Astrocyte (in vitro differentiated cells and primary cell): ENCODE results near the gene PIGT. TPM values are rescaled to one million over a fixed set of nuclear protein-coding genes. Genes with fewer than 3 reads are reported as not detected.

Experiments
- DNase-seq: peaks from one replicate; pipeline ENCODE4 v3.0.0-alpha.2; 2010; ENCODE audit warnings: low read depth
- FAIRE-seq: peaks from 2 replicates; lab custom pipeline; 2011; peaks lifted over from hg19 to GRCh38; lab: Jason Lieb, UNC
- H2AFZ ChIP-seq: 2 replicates; pipeline ENCODE4 v1.6.0; 2012; ENCODE audit warnings: low read depth, low read length, inconsistent platforms
- H3K27ac ChIP-seq: 2 replicates; pipeline ENCODE4 v1.5.1; 2011; ENCODE audit warnings: low read depth, low read length, inconsistent platforms
- H3K27me3 ChIP-seq: 2 replicates; pipeline ENCODE4 v1.6.0; 2011; ENCODE audit warnings: low read length, inconsistent platforms; ENCODE audit not compliant: insufficient read depth
- H3K36me3 ChIP-seq: 2 replicates; pipeline ENCODE4 v1.5.1; 2011; ENCODE audit warnings: low read length, inconsistent platforms; ENCODE audit not compliant: insufficient read depth
- H3K4me1 ChIP-seq: 2 replicates; pipeline ENCODE4 v1.5.1; 2011; ENCODE audit warnings: low read length, inconsistent platforms; ENCODE audit not compliant: insufficient read depth
- H3K4me2 ChIP-seq: 2 replicates; pipeline ENCODE4 v1.6.0; 2012; ENCODE audit warnings: low read length, inconsistent platforms
- H3K4me3 ChIP-seq: 2 replicates; pipeline ENCODE4 v1.5.1; 2011; ENCODE audit warnings: low read depth, mild to moderate bottlenecking, low read length, inconsistent platforms; ENCODE audit not compliant: insufficient read depth
- H3K79me2 ChIP-seq: 2 replicates; pipeline ENCODE4 v1.6.0; 2012; ENCODE audit warnings: mild to moderate bottlenecking, low read length, inconsistent platforms; ENCODE audit not compliant: insufficient read depth
- H3K9ac ChIP-seq: 2 replicates; pipeline ENCODE4 v1.6.0; 2012; ENCODE audit warnings: mild to moderate bottlenecking, low read length, inconsistent platforms
- H3K9me3 ChIP-seq: 2 replicates; pipeline ENCODE4 v1.5.1; 2012; ENCODE audit warnings: low read depth, mild to moderate bottlenecking, low read length, inconsistent platforms; ENCODE audit not compliant: insufficient read depth
- H4K20me1 ChIP-seq: 2 replicates; pipeline ENCODE4 v1.6.0; 2012; ENCODE audit warnings: low read length, inconsistent platforms; ENCODE audit not compliant: insufficient read depth
- H3K27ac Mint-ChIP-seq: one replicate; pipeline ENCODE4 v1.8.0; 2021; ENCODE audit warnings: mild to moderate bottlenecking, mixed read lengths; ENCODE audit not compliant: unreplicated experiment
- H3K27me3 Mint-ChIP-seq: one replicate; pipeline ENCODE4 v1.8.0; 2021; ENCODE audit warnings: low read depth, mixed read lengths; ENCODE audit not compliant: unreplicated experiment
- H3K36me3 Mint-ChIP-seq: one replicate; pipeline ENCODE4 v1.8.0; 2021; ENCODE audit warnings: low read depth, mixed read lengths; ENCODE audit not compliant: unreplicated experiment
- H3K4me1 Mint-ChIP-seq: one replicate; pipeline ENCODE4 v1.8.0; 2021; ENCODE audit warnings: low read depth, mixed read lengths; ENCODE audit not compliant: unreplicated experiment
- H3K4me3 Mint-ChIP-seq: one replicate; pipeline ENCODE4 v1.8.0; 2021; ENCODE audit warnings: mild to moderate bottlenecking, moderate library complexity, mixed read lengths; ENCODE audit not compliant: unreplicated experiment
- H3K9me3 Mint-ChIP-seq: one replicate; pipeline ENCODE4 v1.8.0; 2021; ENCODE audit warnings: mild to moderate bottlenecking, mixed read lengths; ENCODE audit not compliant: unreplicated experiment
- EZH2 ChIP-seq: IDR thresholded peaks from 2 replicates; pipeline ENCODE4 v1.6.1; 2012; ENCODE audit warnings: mild to moderate bottlenecking, low read length, inconsistent platforms; ENCODE audit not compliant: insufficient read depth
- total RNA-seq: library from RNA; stranded (reverse); gene quantifications from 2 replicates; pipeline ENCODE4 v1.2.1, GENCODE V29; 2021
- TF ChIP-seq, protein P1 (sequence below): IDR thresholded peaks from 2 replicates; pipeline ENCODE4 v1.5.1; 2011; ENCODE audit warnings: low read depth, mild to moderate bottlenecking, inconsistent platforms, low read length, moderate library complexity; ENCODE audit not compliant: insufficient read depth

The PIGT gene
- total RNA-seq, 1 donor from 2014 or later = 83.7 TPM

DNA sequence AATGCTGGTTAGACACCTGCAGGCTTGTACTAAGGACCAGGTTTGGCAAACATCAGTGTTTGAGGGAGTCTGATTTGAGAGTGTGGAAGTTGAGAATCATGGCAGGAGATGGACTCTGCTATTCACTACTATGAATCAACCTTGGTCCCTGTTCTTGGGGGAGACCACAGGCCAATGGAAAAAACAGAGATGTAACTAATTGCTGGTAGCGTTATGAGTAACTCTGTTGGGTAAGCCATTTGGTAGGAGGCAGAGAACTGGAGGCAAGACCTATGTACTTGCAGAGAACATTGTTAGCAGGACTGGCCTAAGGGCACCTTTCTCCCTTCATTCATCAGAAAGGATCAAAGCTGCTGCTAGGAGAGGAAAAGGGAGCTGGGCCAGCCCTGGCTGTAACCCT lies 45.3 kb downstream of the PIGT start:
- Histone ChIP-seq H3K36me3 (no peaks in the 10 kb centered on the region), H3K27ac (no peak overlapping the region), H2AFZ (no peak overlapping the region), H3K9ac (no peak overlapping the region), H3K79me2 (no peaks in the 10 kb centered on the region), H3K4me1 (no peaks in the 10 kb centered on the region), H3K27me3 (peaks cover 40% of the 10 kb centered on the region), H4K20me1 (no peaks in the 10 kb centered on the region), H3K4me2 (no peak overlapping the region), H3K4me3 (no peak overlapping the region), H3K9me3 (no peaks in the 10 kb centered on the region)
- TF ChIP-seq, protein P1, sequence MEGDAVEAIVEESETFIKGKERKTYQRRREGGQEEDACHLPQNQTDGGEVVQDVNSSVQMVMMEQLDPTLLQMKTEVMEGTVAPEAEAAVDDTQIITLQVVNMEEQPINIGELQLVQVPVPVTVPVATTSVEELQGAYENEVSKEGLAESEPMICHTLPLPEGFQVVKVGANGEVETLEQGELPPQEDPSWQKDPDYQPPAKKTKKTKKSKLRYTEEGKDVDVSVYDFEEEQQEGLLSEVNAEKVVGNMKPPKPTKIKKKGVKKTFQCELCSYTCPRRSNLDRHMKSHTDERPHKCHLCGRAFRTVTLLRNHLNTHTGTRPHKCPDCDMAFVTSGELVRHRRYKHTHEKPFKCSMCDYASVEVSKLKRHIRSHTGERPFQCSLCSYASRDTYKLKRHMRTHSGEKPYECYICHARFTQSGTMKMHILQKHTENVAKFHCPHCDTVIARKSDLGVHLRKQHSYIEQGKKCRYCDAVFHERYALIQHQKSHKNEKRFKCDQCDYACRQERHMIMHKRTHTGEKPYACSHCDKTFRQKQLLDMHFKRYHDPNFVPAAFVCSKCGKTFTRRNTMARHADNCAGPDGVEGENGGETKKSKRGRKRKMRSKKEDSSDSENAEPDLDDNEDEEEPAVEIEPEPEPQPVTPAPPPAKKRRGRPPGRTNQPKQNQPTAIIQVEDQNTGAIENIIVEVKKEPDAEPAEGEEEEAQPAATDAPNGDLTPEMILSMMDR = no peak
- H3K4me3 Mint-ChIP-seq = no peak overlapping the region
- FAIRE-seq = no peak
- DNase-seq = no peak
- H3K4me1 Mint-ChIP-seq = no peaks in the 10 kb centered on the region
- no peaks in the 10 kb centered on the region for H3K9me3 Mint-ChIP-seq
- H3K27me3 Mint-ChIP-seq = peaks cover 12% of the 10 kb centered on the region
- H3K27ac Mint-ChIP-seq = no peak overlapping the region
- no peaks in the 10 kb centered on the region for H3K36me3 Mint-ChIP-seq

DNA sequence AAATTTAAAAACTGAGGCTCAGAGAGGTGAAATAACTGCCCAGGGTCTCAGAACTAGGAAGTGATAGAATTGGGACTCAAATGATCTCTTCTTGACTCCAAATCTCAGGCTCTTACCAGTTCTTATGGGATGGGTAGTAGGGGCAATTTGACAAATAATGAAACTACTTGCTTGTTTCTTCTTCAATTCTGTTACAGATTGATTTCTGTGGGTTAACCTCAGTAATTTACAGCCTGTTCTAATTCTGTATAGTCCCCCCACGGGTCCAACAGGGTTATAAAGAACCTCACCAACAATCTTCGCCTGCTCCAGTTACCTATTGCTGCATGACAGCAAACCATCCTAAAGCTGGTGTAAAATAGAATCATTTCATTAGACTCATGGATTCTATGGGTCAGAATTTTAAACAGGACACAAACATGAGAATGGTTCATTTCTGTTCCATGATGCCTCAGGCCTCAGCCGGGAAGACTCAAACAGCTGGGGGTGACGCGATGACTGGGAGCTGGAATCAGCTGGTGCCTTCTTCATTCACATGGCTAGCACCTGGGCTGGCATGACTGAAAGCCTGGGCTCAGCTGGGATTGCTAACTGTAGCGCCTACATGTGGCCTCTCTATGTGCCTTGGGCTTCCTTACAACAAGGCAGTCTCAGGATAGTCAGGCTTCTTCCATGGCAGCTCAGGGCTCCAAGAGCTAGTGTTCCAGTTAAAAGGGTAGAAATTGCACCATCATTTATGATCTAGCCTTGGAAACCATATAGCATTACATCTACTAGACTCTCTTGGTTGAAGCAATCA lies 47.0 kb downstream of the PIGT start:
- no peaks in the 10 kb centered on the region for H3K36me3 ChIP-seq
- no peaks in the 10 kb centered on the region for H3K79me2 ChIP-seq
- H3K4me3 ChIP-seq = no peak overlapping the region
- no peaks in the 10 kb centered on the region for H3K36me3 Mint-ChIP-seq
- no peaks in the 10 kb centered on the region for H3K4me1 Mint-ChIP-seq
- no peak overlapping the region for H3K27ac Mint-ChIP-seq
- H4K20me1 ChIP-seq = no peaks in the 10 kb centered on the region
- no peaks in the 10 kb centered on the region for H3K4me1 ChIP-seq
- no peaks in the 10 kb centered on the region for H3K9me3 ChIP-seq
- no peaks in the 10 kb centered on the region for H3K9me3 Mint-ChIP-seq
- TF ChIP-seq, protein P1 = no peak
- TF ChIP-seq EZH2 = no peak
- no peak overlapping the region for H3K27ac ChIP-seq
- H3K4me2 ChIP-seq = no peak overlapping the region
- peaks cover 13% of the 10 kb centered on the region for H3K27me3 Mint-ChIP-seq
- no peak for FAIRE-seq
- H3K4me3 Mint-ChIP-seq = no peak overlapping the region
- no peak overlapping the region for H2AFZ ChIP-seq
- no peak for DNase-seq
- no peak overlapping the region for H3K9ac ChIP-seq
- peaks cover 48% of the 10 kb centered on the region for H3K27me3 ChIP-seq

DNA sequence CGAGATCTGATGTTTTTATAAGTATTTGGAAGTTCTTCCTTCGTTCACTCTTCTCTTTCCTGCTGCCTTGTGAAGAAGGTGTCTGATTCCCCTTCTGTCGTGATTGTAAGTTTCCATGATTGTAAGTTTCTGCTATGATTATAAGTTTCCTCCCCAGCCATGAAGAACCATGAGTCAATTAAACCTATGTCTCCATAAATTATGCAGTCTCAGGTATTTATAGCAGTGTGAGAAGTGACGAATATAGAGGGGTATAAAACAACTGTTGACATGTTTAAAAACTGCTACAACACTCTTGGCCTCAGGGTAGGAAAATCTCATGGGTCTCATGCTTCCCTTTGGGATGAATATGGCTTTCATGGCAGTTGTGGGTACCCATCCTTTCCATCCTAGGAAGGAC lies 47.8 kb downstream of the PIGT start:
- Mint-ChIP-seq H3K9me3 (no peaks in the 10 kb centered on the region), H3K27me3 (peaks cover 21% of the 10 kb centered on the region), H3K27ac (no peak overlapping the region), H3K4me3 (no peak overlapping the region), H3K36me3 (no peaks in the 10 kb centered on the region), H3K4me1 (no peaks in the 10 kb centered on the region)
- TF ChIP-seq EZH2 = no peak
- TF ChIP-seq, protein P1 = no peak
- no peak overlapping the region for H3K4me2 ChIP-seq
- no peaks in the 10 kb centered on the region for H4K20me1 ChIP-seq
- H3K4me3 ChIP-seq = no peak overlapping the region
- no peaks in the 10 kb centered on the region for H3K79me2 ChIP-seq
- no peaks in the 10 kb centered on the region for H3K36me3 ChIP-seq
- FAIRE-seq (no peak), DNase-seq (no peak)
- H3K9me3 ChIP-seq = no peaks in the 10 kb centered on the region
- no peak overlapping the region for H3K9ac ChIP-seq
- H3K4me1 ChIP-seq = no peaks in the 10 kb centered on the region
- no peak overlapping the region for H2AFZ ChIP-seq
- H3K27me3 ChIP-seq = peaks cover 52% of the 10 kb centered on the region
- no peak overlapping the region for H3K27ac ChIP-seq
